ENCODE results near the gene SFMBT2. TPM values are rescaled to one million over a fixed set of nuclear protein-coding genes. Genes with fewer than 3 reads are reported as not detected.
A peak's percentile ranks its signal among the peaks of the same experiment; 100 is the strongest.

Gene SFMBT2
- total RNA-seq, 1 experiment from 2014 or later: 14.3 TPM

DNA sequence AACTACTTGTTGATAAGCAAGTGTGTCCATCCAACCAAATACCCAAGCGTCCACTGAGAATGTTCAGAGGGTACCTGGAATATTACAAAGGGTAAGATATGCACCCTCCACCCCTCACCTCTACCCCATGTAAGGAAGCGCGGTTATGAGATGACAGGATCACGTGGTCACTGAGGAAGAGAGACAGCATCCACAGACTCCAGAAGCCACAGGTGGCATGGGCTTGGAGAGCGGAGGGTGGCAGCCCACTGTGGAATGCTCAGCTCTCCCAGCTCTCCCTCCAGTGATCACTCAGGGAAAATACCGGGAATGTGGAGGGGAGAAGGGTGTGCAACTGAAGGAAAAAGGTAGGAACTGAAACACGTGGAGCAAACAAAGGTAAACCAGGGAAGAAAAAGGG, 25.7 kb downstream of the SFMBT2 start:
- ChIA-PET POLR2A (no interaction called here), CTCF (no interaction called here)
- Mint-ChIP-seq H3K27ac (peak overlapping the region; percentile 27; the same call in 1 of the 2 replicates), H3K4me1 (peaks cover 11% of the 10 kb centered on the region), H3K36me3 (peaks cover 12% of the 10 kb centered on the region), H3K9me3 (no peaks in the 10 kb centered on the region), H3K4me3 (no peak overlapping the region), H3K27me3 (ENCODE audit: low read depth) (no peaks in the 10 kb centered on the region; the same call in 1 of the 2 replicates)
- DNase-seq (ENCODE audit: low spot score): no peak
- no peak for TF ChIP-seq JUN (CRISPR knock-in tag; IDR thresholded peaks at IDR 0.05)
- no peak for TF ChIP-seq ETV6 (CRISPR knock-in tag; IDR thresholded peaks at IDR 0.05)
- TF ChIP-seq FOXK1 (CRISPR knock-in tag; IDR thresholded peaks at IDR 0.05): no peak
- TF ChIP-seq MAX (CRISPR knock-in tag; IDR thresholded peaks at IDR 0.05): no peak
- no peak for TF ChIP-seq FOXJ3 (CRISPR knock-in tag; IDR thresholded peaks at IDR 0.05; ENCODE audit: borderline replicate concordance)
- no peak for TF ChIP-seq ZNF219 (CRISPR knock-in tag; IDR thresholded peaks at IDR 0.05; ENCODE audit: borderline replicate concordance)
- TF ChIP-seq, protein P1, sequence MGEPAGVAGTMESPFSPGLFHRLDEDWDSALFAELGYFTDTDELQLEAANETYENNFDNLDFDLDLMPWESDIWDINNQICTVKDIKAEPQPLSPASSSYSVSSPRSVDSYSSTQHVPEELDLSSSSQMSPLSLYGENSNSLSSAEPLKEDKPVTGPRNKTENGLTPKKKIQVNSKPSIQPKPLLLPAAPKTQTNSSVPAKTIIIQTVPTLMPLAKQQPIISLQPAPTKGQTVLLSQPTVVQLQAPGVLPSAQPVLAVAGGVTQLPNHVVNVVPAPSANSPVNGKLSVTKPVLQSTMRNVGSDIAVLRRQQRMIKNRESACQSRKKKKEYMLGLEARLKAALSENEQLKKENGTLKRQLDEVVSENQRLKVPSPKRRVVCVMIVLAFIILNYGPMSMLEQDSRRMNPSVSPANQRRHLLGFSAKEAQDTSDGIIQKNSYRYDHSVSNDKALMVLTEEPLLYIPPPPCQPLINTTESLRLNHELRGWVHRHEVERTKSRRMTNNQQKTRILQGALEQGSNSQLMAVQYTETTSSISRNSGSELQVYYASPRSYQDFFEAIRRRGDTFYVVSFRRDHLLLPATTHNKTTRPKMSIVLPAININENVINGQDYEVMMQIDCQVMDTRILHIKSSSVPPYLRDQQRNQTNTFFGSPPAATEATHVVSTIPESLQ (CRISPR knock-in tag; IDR thresholded peaks at IDR 0.05): no peak
- no peak for TF ChIP-seq MLX (CRISPR knock-in tag; IDR thresholded peaks at IDR 0.05)
- no peak for TF ChIP-seq MYBL2 (CRISPR knock-in tag; IDR thresholded peaks at IDR 0.05)
- no peak for TF ChIP-seq RELA (CRISPR knock-in tag; IDR thresholded peaks at IDR 0.05; ENCODE audit: borderline replicate concordance)
- TF ChIP-seq, protein P2, sequence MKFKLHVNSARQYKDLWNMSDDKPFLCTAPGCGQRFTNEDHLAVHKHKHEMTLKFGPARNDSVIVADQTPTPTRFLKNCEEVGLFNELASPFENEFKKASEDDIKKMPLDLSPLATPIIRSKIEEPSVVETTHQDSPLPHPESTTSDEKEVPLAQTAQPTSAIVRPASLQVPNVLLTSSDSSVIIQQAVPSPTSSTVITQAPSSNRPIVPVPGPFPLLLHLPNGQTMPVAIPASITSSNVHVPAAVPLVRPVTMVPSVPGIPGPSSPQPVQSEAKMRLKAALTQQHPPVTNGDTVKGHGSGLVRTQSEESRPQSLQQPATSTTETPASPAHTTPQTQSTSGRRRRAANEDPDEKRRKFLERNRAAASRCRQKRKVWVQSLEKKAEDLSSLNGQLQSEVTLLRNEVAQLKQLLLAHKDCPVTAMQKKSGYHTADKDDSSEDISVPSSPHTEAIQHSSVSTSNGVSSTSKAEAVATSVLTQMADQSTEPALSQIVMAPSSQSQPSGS (CRISPR knock-in tag; IDR thresholded peaks at IDR 0.05; ENCODE audit: borderline replicate concordance, low read depth): no peak
- TF ChIP-seq ZNF121 (CRISPR knock-in tag; IDR thresholded peaks at IDR 0.05): no peak
- TF ChIP-seq CREM (CRISPR knock-in tag; IDR thresholded peaks at IDR 0.05): no peak
- TF ChIP-seq GABPB1 (CRISPR knock-in tag; IDR thresholded peaks at IDR 0.05): no peak
- TF ChIP-seq AFF4 (CRISPR knock-in tag; IDR thresholded peaks at IDR 0.05; ENCODE audit: borderline replicate concordance): no peak
- no peak for TF ChIP-seq USF2 (CRISPR knock-in tag; IDR thresholded peaks at IDR 0.05)
- TF ChIP-seq ELF4 (CRISPR knock-in tag; IDR thresholded peaks at IDR 0.05; ENCODE audit: low read depth): no peak
- no peak for TF ChIP-seq AR (CRISPR knock-in tag; IDR thresholded peaks at IDR 0.05)
- TF ChIP-seq, protein P3, sequence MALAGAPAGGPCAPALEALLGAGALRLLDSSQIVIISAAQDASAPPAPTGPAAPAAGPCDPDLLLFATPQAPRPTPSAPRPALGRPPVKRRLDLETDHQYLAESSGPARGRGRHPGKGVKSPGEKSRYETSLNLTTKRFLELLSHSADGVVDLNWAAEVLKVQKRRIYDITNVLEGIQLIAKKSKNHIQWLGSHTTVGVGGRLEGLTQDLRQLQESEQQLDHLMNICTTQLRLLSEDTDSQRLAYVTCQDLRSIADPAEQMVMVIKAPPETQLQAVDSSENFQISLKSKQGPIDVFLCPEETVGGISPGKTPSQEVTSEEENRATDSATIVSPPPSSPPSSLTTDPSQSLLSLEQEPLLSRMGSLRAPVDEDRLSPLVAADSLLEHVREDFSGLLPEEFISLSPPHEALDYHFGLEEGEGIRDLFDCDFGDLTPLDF (CRISPR knock-in tag; IDR thresholded peaks at IDR 0.05): no peak
- ATAC-seq: no peak
